GM12874 (cell line): Measurements from ENCODE around the gene SARM1.

Experiments
- CTCF ChIP-seq: IDR thresholded peaks from 2 replicates; pipeline ENCODE4 v1.5.1; 2011; ENCODE audit warnings: low read depth, mild to moderate bottlenecking, control low read depth, low read length, moderate library complexity; ENCODE audit not compliant: insufficient read depth

The SARM1 gene

GRCh38 chr17:28371245-28372202, at the start of gene SARM1:
Gene SARM1 (plus strand): TSS chr17:28371694. CDS start chr17:28372033, 339 bp downstream.
- no peak for TF ChIP-seq CTCF

DNA sequence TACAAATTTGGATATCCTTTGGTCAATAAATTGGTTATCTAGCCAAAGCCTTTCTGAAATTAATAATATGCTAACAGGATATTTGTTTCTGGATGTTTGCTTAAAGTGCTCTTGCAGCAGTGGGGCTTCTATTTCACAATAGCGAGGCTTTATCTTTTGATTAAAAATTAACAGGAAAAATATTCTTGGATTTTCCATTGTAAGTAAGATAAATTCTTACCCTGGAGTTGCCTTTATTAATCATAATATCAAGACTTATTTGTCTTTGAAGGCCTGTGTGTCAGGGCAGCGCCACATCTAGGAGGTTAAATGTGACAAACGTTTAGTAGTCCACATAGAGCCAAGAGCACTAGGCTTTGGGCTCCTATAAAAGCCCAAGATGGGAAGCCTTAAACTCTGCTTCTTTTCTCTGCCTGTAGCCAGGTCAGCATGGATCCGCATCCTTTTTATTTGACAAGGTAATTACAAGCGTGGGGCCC, 47.2 kb upstream of the SARM1 start:
- no peak for TF ChIP-seq CTCF

GRCh38 chr17:28324781-28325180, 46.7 kb upstream of the SARM1 start:
- no peak for TF ChIP-seq CTCF

GRCh38 chr17:28325211-28325610, 46.3 kb upstream of the SARM1 start:
- TF ChIP-seq CTCF, result no peak

- no peak for TF ChIP-seq CTCF
Observed at GRCh38 chr17:28326114-28326513, 45.4 kb upstream of the SARM1 start.

DNA sequence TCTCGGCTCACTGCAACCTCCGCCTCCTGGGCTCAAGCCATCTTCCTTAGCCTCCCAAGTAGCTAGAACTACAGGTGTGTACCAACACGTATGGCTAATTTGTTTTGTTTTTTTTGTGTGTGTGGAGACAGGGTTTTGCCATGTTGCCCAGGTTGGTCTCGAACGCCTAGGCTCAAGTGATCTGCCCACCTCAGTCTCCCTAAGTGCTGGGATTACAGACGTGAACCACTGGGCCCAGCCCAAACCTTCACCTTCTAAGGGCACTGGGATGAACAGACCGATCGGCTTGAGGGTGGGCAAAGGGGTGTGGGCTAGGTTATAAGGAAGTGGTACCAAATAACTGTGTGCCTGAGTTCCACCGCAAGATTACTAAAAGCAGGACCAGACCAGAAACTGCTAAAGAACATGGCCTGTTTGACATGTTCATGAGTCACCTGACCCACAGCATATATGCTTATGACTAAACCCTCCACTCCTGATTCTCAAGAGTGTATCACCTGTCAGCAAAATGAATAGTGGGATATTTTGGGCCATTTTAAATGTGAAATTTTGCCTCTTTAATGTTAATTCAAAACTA, 44.4 kb upstream of the SARM1 start:
- TF ChIP-seq CTCF, result no peak

DNA sequence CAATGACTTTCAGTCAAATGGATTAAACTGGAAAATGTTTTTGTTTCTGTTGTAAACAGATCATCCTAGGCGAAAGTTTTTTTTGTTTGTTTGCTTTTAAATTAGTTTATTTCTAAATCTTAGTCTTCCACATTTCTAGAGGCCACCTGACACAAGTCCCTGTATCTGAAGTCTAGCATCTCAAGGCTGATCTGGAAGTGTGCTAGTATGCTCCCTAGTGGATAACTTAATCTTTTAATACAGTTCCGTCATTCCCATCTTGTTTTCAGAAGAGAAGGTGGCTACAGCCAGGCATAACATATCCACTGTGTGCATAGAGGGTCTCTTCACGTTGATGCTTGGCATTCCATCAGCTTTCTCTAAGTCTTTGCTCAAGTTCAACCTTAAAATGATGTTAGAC, 43.8 kb upstream of the SARM1 start:
- no peak for TF ChIP-seq CTCF
